Measurements from ENCODE around the gene TCF15.

DNA sequence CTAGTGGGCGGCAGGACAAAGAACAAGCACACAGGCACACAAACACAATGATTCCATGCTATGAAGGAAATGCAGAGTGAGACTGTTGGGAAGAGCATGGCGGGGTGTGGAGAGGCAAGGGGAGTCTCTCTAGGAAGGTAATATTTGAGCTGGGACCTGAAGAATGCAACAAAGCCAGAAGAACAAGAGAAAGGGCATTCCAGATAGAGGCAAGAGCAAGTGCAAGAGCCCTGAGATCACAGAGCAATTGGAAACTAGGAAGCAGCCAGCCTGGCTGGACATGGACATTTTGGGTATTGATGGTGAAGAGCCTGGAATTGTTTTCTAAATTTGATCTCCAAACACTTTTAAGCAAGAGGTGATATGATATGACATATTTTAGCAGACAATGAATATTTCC is 27.4 kb upstream of the TCF15 start:
- TF ChIP-seq CTCF (IDR thresholded peaks at IDR 0.05; ENCODE audit: insufficient read depth, low read depth, low read length) = no peak
- TF ChIP-seq EZH2 (IDR thresholded peaks at IDR 0.05; ENCODE audit: insufficient read depth, low read length) = no peak

All from astrocyte (in vitro differentiated cells and primary cell).